ENCODE results near the gene LHX3.

DNA sequence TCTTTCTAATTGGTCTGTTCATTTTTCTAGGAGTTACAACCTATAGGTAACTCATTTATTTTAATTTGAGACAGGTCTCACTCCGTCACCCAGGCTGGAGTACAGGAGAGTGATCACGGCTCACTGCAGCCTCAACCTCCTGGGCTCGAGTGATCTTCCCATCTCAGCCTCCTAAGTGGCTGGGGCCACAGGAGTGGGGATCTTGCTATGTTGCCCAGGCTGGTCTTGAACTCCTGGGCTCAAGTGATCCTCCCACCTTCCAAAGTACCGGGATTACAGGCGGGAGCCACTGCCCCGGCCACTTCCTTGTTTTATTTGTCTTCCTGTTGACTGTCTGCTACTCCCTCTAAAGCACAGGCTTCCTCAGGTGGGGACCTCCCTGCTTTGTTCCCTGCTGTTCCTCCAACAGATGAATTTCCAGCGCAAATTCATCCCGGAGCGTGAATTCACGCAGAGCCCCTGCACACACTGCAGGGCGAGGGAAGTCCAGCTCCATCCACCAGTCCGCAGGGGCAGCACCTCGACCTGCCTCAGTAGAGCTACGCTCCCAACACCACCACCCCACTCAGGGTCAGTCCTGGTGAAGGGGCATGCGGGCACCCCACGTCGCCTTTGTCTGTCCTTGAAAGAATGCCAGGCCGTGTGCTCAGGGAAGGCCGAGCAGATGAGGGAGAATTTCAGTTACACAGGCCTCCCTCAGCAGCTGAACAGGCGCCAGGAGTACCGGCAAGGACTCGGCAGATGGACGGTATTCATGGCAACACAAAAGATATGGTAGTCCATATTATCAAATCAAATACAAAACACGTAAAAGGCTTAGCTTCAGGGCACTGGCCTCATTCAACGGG lies 34.4 kb upstream of the LHX3 start:
- no peak for TF ChIP-seq POLR2AphosphoS5 (IDR thresholded peaks at IDR 0.05)
- no peak for TF ChIP-seq CTCF (IDR thresholded peaks at IDR 0.05)
- TF ChIP-seq POLR2A (IDR thresholded peaks at IDR 0.05): no peak

All from stomach (tissue), 4 donors.